IPS-20b (cell line): ENCODE data around the gene CWF19L1.

ENCODE experiments used
- H3K27ac ChIP-seq: one replicate; pipeline ENCODE4 v1.5.1; 2013; ENCODE audit warnings: low read length
- H3K27me3 ChIP-seq: 2 replicates; pipeline ENCODE4 v1.6.1; 2013; ENCODE audit warnings: mild to moderate bottlenecking, low read length, inconsistent platforms; ENCODE audit not compliant: insufficient read depth
- H3K36me3 ChIP-seq: 2 replicates; pipeline ENCODE4 v1.6.1; 2013; ENCODE audit warnings: low read depth, mild to moderate bottlenecking, inconsistent platforms, low read length, moderate library complexity; ENCODE audit not compliant: insufficient read depth
- H3K4me1 ChIP-seq: 2 replicates; pipeline ENCODE4 v1.6.1; 2013; ENCODE audit warnings: mild to moderate bottlenecking, control low read depth, inconsistent platforms, low read length, moderate library complexity; ENCODE audit not compliant: insufficient read depth
- H3K4me3 ChIP-seq: 2 replicates; pipeline ENCODE4 v1.5.1; 2013; ENCODE audit warnings: mild to moderate bottlenecking, low read length, inconsistent platforms
- H3K9ac ChIP-seq: 2 replicates; pipeline ENCODE4 v1.6.1; 2013; ENCODE audit warnings: low read depth, mild to moderate bottlenecking, inconsistent platforms, low read length, moderate library complexity
- H3K9me3 ChIP-seq: 2 replicates; pipeline ENCODE4 v1.6.1; 2013; ENCODE audit warnings: mild to moderate bottlenecking, low read depth, low read length, inconsistent platforms; ENCODE audit not compliant: insufficient read depth

The CWF19L1 gene

GRCh38 chr10:100194711-100195110, 72.7 kb downstream of the CWF19L1 start:
- Histone ChIP-seq H3K27ac (no peak overlapping the region), H3K27me3 (no peaks in the 10 kb centered on the region), H3K4me1 (no peaks in the 10 kb centered on the region), H3K36me3 (peaks cover 89% of the 10 kb centered on the region), H3K9ac (no peak overlapping the region), H3K4me3 (no peak overlapping the region), H3K9me3 (no peaks in the 10 kb centered on the region)

- no peak overlapping the region for H3K4me3 ChIP-seq
- H3K36me3 ChIP-seq = peaks cover 79% of the 10 kb centered on the region
- H3K9me3 ChIP-seq = no peaks in the 10 kb centered on the region
- H3K9ac ChIP-seq = no peak overlapping the region
- H3K4me1 ChIP-seq = no peaks in the 10 kb centered on the region
- no peak overlapping the region for H3K27ac ChIP-seq
- no peaks in the 10 kb centered on the region for H3K27me3 ChIP-seq
Measured at GRCh38 chr10:100192350-100192749, 75.1 kb downstream of the CWF19L1 start.

GRCh38 chr10:100186253-100187212, 80.9 kb downstream of the CWF19L1 start:
- peak overlapping the region; percentile 89 for H3K9ac ChIP-seq
- peaks cover 5% of the 10 kb centered on the region; the same call in 1 of the 2 replicates for H3K4me1 ChIP-seq
- H3K36me3 ChIP-seq = peaks cover 51% of the 10 kb centered on the region
- H3K4me3 ChIP-seq = peak overlapping the region; percentile 87
- peak overlapping the region; percentile 49 for H3K27ac ChIP-seq
- no peaks in the 10 kb centered on the region for H3K9me3 ChIP-seq
- H3K27me3 ChIP-seq = no peaks in the 10 kb centered on the region

- Histone ChIP-seq H3K4me1 (peaks cover 5% of the 10 kb centered on the region; the same call in 1 of the 2 replicates), H3K9ac (peak within 1 kb of the TSS; percentile 89), H3K36me3 (peaks cover 49% of the 10 kb centered on the region), H3K4me3 (peak within 1 kb of the TSS; percentile 87), H3K9me3 (no peaks in the 10 kb centered on the region), H3K27ac (peak within 1 kb of the TSS; percentile 49), H3K27me3 (no peaks in the 10 kb centered on the region)
Measured at GRCh38 chr10:100185364-100186252, 81.8 kb downstream of the CWF19L1 start, which contains the start of gene ERLIN1. Gene ERLIN1, minus strand, starts transcription at chr10:100186029. Its CDS starts 403 bp downstream, at chr10:100185626.

- Histone ChIP-seq H3K4me3 (peak overlapping the region; percentile 87), H3K27me3 (no peaks in the 10 kb centered on the region), H3K27ac (no peak overlapping the region), H3K4me1 (peaks cover 5% of the 10 kb centered on the region; the same call in 1 of the 2 replicates), H3K9me3 (no peaks in the 10 kb centered on the region), H3K9ac (peak overlapping the region; percentile 89), H3K36me3 (peaks cover 50% of the 10 kb centered on the region)
Measured at GRCh38 chr10:100184840-100185239, 82.6 kb downstream of the CWF19L1 start.

DNA sequence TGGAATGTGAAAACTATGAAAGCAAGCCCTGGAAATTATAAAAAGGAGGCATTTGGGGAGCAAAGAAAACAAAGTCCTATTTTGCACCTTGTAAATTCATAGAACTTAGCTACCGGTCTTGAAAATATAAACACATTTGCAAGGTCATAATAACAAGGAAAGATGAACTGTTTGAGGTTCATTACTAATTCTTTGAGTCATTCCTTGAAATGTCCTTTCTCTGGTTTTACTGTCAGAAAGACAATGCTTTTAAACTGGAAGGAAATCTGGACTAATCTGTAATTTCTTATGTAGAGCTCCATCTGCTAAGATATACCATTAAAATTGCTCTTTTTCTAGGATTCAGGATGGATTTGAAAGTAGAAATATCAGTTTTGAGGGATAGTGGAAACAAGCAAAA, 83.0 kb downstream of the CWF19L1 start:
- Histone ChIP-seq H3K9ac (peak overlapping the region; percentile 89; the same call in 1 of the 2 replicates), H3K27me3 (no peaks in the 10 kb centered on the region), H3K27ac (no peak overlapping the region), H3K4me3 (peak overlapping the region; percentile 87), H3K36me3 (peaks cover 46% of the 10 kb centered on the region), H3K4me1 (peaks cover 5% of the 10 kb centered on the region; the same call in 1 of the 2 replicates), H3K9me3 (no peaks in the 10 kb centered on the region)

DNA sequence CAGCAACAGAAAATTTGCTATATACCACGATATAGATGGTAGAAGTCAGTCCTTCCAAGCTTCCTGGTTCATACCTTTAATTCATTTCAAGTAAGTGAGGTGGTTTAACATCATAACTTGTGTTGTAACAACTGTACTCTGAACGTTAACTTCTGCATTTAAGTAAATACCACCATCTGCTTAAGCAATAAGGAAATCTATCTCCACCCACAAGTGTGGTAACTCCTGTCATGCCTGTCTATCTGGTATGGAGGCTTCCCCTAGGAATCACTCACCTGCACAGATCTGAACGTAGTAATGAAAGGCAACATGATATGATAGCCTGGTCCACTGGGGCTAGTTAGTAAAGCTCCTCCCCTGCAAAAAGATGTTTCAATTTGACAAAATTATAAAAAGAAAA, 84.0 kb downstream of the CWF19L1 start:
- no peak overlapping the region for H3K9ac ChIP-seq
- peaks cover 5% of the 10 kb centered on the region; the same call in 1 of the 2 replicates for H3K4me1 ChIP-seq
- H3K4me3 ChIP-seq = no peak overlapping the region
- no peaks in the 10 kb centered on the region for H3K9me3 ChIP-seq
- peaks cover 45% of the 10 kb centered on the region for H3K36me3 ChIP-seq
- H3K27ac ChIP-seq = no peak overlapping the region
- H3K27me3 ChIP-seq = no peaks in the 10 kb centered on the region

- Histone ChIP-seq H3K27me3 (no peaks in the 10 kb centered on the region), H3K36me3 (peaks cover 49% of the 10 kb centered on the region), H3K27ac (no peak overlapping the region), H3K9ac (no peak overlapping the region), H3K4me1 (peaks cover 5% of the 10 kb centered on the region; the same call in 1 of the 2 replicates), H3K9me3 (no peaks in the 10 kb centered on the region), H3K4me3 (no peak overlapping the region)
Measured at GRCh38 chr10:100182908-100183307, 84.5 kb downstream of the CWF19L1 start.
